HG02852 (cell line): ENCODE results near the gene EMP2.
"Not testable (repeated sequence)": the region's sequence is repeated elsewhere in the genome, so short reads cannot be mapped to it uniquely, and the experiment has no call there.

Experiments used
- ATAC-seq: cut with Tn5 transposase; IDR thresholded peaks from one replicate; pipeline ENCODE4 v1.9.1; 2021; ENCODE audit warnings: mild to moderate bottlenecking, moderate library complexity; ENCODE audit not compliant: unreplicated experiment

The EMP2 gene

DNA sequence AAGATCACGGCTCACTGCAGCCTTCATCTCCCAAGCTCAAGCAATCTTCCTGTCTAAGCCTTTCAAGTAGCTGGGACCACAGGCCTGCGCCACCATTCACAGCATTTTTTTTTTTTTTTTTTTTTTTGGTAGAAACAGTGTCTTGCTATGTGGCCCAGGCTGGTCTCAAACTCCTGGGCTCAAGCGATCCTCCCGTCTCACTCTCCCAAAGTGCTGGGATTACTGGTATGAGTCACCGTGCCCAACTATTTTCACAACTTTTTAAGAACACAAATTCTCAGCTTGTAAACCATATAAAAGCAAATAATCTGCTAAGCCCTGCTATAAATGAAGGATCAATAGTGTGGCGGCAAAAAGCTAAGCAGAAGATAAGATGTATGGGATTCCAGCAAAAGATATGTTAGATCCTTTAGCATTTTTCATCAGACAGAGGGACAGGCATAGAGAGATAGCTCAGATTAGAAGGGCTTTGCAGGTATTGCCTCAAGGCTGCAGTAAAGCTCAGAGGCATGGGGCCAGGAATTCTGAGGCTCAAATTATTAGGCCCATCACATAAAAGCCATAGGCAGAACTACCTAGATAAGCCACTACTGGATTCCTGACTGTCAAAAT is 55.1 kb downstream of the EMP2 start:
- no peak for ATAC-seq

DNA sequence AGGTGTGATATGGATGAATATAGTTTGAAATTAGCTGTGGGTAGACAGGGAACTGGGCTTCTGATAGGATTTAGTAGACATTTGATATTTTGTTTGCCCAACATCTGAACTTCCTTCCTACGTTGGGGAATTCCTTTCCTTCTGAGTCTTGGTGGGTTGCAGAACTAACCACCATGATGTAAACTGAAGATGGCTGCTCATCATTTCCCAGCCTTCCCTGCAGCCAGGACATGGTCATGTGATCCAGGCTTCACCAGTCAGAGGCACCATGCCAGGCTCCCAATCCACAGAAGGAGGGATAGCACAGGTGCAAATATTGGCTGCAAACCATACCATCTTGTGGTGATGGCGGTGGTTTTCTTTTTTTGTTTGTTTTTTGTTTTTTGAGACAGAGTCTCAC is 57.4 kb downstream of the EMP2 start:
- no peak for ATAC-seq

DNA sequence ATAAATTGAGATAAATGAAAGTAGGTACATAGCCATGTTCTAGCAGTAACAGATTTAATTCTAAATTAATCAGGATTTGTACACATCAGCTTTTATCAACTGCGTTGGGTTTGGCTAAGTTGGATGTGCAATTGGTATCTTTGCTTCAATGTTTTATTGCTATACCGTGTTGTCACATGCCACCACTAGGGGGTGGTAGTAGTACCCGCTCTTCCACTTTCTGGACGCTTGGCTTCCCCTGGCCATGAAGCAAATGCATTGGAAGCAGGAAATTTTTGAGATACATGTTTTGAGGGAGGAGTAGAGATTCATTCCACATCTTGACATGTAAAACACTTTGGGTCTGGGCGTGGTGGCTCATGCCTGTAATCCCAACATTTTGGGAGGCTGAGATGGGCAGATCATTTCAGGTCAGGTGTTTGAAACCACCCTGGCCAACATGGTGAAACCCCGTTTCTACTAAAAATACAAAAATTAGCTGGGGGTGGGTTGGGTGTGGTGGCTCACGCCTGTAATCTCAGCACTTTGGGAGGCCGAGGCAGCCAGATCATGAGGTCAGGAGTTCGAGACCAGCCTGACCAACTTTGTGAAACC is 58.6 kb downstream of the EMP2 start:
- ATAC-seq, result no peak

DNA sequence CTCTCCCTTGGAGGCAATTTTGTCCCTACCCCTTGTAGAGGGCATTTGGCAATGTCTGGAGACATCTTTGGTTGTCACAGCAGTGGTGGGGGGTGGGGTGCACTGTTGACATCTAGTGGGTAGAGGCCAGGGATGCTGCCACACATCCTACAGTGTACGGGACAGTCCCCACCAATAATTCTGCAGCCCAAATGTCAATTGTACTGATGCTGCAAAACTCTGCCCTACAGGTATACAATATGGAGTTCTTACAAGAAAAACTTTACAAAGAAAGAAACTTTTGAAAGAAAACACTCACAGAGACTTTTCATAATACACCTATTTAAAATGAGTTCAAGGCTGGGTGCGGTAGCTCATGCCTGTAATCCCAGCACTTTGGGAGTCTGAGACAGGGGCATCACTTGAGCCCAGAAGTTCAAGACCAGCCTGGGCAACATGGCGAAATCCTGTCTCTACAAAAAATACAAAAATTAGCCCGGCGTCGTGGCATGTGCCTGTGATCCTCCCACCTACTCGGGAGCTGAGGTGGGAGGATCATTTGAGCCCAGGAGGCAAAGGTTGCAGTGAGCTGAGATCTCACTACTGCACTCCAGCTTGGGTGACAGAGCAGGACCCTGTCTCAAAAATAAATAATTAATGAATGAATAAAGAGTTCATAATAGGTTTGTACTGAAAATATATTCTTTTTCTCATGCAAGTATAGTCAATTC is 59.4 kb downstream of the EMP2 start:
- ATAC-seq, result no peak

DNA sequence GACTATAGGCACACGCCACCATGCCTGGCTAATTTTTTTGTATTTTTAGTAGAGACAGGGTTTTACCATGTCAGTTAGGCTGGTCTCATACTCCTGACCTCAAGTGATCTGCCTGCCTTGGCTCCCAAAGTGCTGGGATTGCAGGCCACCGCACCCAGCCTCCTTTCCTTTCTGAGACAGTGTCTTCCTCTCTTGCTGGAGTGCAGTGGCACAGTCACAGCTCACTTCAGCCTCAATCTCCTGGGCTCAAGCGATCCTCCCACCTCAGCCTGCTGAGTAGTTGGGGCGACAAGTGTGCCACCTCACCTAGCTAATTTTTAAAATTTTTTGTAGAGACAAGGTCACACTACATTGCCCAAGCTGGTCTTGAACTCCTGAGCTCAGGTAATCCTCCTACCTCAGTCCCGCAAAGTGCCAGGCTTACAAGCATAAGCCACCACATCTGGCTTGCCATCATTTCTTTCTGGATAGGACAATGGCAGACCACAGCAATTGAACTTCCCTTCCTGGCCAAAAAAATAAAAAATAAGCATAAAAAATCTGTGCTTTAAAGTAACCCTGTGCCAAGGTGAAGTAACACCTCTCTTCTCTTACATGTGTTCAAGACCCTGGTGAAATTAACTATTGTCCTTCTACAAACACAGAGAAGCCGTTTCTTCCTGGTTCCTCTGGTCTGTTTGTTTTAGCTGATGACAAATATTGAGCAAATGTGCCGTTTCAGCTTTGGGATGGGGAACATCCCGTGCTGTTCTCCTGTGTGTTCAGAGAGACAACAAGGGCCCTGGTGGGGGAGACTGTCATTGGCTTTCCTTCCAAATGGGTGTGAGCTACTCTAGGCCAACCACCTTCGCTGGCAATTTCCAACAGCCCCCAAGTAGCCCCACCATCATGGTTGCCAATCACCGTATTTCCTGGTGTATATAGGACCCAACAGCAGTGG is 60.2 kb downstream of the EMP2 start:
- ATAC-seq, result no peak

DNA sequence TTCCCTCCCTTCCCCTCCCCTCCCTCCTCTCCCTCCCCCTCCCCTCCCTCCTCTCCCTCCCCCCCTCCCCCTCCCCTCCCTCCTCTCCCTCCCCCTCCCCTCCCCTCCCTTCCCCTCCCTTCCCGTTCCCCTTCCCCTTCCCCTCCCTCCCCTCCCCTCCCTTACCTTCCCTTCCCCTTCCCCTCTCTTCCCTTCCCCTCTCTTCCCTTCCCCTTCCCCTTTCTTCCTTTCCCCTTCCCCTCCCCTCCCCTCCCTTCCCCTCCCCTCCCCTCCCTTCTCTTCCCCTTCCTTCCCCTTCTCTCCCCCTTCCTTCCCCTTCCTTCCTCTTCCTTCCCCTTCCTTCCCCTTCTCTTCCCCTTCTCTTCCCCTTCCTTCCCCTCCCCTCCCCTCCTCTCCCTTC is 61.1 kb downstream of the EMP2 start:
- no peak for ATAC-seq

DNA sequence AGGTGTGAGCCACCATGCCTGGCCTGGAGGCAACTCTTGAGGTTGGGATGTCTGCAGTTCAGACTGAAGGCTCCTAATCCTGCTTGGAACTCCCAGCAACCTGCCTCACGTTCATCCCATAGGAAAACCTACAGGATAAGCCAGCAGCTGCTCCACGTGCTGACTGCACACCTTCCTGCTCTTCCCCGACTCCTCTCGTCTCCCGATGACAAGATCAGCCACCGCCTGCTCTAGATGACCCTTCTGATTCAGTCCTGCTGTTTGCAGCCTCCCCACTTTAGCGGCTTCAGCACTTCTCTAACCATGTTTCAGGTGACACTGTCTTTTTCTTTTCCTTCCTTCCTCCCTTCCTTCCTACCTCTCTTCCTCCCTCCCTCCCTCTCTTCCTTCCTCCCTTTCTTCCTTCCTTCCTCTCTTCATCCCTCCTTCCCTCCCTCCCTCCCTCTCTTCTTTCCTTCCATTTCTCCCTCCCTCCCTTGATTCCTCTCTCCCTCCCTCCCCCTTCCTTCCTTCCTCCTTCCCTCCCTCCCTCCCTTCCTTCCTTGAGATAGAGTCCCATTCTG is 61.8 kb downstream of the EMP2 start:
- ATAC-seq, result no peak

DNA sequence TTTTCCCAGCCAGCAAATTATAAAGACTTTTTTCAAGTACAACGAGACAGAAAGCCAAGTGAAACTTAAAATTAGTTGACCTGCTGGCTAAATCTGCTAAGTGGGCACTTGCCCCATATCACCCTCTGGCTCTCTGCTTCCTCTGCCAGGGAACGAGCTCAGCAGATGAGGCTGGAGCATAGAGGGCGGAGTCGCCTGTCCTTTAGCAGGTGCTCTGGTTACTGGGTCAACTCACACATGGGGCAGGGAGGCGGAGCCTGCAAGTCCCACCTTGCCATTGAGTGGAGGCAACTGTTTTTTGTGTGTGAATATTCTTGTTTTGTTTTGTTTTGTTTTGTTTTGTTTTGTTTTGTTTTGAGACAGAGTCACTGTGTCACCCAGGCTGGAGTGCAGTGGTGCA is 62.5 kb downstream of the EMP2 start:
- ATAC-seq, result no peak

DNA sequence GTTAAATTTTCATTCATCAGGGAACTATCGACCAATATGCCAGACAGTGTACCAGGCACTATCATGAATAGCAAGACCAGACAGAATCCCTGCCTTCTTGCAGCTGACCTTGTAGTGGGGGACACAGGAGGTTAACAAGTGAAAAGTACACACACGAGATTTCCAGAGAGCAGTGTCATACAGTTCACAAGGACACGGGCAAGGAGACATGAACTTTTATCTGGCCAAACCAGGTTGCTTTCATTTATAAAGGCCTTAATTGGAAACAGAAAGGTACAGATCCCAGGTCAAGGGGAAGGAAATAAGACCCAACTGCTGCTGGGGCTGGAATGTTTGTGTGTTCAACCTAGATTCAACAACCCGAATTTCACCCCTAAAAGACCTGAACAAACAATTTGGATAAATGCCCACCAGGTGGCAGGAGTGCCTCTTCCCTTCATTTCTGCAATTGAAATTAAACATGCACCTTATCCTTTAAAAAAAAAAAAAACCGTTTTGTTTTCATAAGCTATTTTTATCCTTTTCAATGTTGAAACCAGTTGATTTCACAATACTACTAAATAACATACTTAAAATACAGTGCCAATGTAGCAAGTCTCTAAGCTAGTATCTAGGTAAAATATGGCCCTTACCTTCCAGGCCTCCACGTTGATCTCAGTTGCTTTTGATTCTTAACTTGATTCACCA is 65.9 kb downstream of the EMP2 start:
- no peak for ATAC-seq

DNA sequence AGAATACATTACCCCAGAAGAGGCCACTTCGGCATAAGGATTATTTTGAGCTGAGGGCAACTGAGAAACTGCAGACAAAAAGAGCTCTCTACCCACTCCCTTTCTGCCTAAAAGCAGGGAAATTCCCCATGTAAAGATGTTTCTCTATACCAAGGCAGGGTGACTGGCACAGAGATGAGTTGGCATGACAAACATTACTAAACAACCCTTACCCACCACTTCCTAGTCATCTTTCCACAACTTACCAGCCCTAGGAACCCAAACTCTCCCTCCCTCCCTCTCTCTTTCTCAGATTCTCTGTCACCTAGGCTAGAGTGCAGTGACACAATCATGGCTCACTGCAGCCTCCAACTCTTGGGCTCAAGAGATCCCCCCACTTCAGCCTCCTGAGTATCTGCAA is 68.6 kb downstream of the EMP2 start:
- no peak for ATAC-seq

DNA sequence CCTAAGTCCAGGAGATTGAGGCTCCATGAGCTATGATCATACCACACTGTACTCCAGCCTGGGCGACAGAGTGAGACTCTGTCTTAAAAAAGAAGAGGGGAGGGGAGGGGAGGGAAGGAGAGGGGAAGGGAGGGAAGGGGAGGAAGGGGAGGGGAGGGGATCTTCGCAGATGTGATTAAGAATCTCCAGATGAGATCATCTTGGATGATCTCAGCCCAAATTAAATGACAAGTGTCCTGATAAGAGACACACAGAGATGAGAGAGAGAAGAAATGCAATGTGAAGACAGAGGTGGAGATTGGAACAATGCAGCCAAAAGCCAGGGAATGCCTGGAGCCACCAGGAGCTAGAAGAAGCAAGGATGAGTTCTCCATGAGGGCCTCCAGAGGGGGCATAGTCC is 70.1 kb downstream of the EMP2 start:
- no peak for ATAC-seq

DNA sequence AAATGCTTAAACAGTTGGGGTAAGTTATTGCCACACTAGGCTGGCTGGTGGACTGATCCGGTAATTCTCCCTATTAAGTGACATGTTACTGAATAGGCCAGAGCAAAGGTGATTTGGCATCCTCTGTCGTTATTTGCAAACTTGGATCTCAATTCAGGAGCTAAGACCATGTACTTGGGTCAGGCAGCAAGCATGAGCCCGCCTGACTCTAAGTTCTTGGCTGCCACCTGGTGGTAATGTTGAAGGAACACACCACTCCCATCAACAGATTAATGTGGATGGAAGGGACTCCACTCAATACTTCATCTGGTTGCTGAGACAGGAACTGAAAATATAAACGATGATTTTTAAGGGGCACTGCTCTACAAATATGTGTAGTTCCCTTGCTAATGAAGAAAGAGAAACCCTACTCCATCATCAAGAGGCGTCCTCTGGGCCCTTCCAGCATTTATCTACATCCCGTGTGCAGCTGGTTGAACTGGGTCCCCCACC is 70.8 kb downstream of the EMP2 start:
- peak; percentile 86 for ATAC-seq

DNA sequence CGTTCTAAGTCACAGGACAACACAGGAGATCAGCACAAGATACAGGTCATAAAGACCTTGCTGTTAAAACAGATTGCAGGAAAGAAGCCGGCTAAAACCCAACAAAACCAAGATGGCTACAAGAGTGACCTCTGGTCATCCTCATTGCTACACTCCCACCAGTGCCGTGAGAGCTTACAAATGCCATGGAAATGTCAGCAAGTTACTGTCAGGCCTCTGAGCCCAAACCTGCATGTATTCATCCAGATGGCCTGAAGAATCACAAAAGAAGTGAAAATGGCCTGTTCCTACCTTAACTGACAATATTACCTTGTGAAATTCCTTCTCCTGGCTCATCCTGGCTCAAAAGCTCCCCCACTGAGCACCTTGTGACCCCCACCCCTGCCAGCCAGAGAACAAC is 75.1 kb downstream of the EMP2 start:
- not testable (repeated sequence) for ATAC-seq

DNA sequence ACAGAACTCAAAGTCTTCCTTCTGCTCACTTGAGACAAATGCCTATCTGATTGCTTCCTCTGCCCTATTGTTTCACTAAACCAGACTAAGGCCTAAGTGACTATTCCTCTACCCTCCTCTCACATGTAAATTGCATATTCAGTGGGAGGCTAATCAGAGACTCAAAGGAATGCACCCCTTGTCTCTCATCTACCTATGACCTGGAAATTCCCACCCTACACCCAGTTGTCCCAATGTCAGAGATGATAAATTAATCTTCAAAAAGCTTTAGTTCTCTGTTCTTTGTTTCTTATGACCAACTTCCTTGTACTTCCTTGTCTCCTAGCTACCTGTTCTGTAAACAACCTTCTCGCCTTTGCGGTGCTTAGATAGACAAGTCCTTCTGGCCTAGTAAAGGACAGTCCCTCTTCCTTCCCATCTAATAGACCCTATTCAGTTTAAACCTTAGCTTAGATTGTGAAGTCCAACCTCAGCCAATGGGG is 76.0 kb downstream of the EMP2 start:
- ATAC-seq, result no peak

DNA sequence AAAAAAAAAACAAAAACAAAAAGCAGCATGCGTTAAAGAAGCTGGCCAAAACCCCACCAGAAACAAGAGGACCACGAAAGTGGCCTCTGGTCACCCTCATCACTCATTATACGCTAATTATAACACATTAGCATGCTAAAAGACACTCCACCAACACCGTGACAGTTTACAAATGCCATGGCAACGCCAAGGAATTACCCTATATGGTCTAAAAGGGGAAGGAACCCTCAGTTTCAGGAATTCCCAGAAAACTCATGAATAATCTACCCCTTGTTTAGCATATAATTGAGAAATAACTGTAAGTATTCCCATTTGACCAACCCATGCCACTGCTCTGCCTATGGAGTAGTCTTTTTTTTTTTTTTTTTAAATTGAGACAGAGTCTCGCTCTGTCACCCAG is 77.6 kb downstream of the EMP2 start:
- no peak for ATAC-seq

DNA sequence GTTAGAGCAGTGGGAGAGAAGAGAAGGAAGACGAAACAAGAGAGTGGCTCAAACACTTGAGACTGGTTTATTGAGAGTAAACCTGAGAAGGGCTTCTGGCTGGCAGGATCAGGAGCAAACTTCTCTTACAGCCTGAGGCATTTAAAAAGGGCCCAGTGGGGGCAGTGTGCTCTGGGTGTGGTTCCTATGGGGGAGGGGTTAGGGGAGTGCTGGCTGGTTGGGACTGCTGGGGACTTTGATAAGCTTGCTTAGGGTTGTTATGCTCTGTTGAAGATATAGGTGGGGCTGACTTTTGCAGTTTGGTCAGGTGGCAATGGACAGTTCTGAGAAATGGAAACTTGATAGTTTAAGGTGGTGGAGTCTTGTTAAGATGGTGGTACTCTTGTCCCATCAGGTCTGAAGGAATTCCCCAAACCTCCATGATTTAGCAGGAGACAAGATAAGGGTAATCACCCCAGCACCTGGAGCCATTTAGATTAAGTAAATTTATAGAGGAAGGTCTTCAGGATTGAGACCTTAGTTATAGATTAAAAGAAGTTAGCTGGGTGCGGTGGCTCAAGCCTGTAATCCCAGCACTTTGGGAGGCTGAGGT is 79.3 kb downstream of the EMP2 start:
- ATAC-seq, result no peak

DNA sequence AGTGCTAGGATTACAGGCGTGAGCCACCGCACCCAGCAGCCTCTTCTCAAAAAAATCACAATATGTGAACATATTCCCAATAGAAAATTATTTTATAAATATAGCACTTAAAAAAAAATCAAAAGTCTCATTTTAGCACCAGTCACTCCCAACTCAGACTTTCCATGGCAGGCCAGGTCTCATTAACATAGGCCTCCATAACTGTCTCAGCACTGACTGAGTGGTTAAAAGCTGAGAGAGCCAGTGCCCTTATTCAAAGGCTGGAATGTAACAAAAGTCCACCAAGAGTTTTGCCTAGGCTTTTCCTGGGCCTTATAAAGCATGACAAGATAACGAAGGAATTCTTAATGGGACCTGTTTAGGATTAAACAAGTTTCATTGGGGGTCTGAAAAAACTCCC is 79.8 kb downstream of the EMP2 start:
- no peak for ATAC-seq

DNA sequence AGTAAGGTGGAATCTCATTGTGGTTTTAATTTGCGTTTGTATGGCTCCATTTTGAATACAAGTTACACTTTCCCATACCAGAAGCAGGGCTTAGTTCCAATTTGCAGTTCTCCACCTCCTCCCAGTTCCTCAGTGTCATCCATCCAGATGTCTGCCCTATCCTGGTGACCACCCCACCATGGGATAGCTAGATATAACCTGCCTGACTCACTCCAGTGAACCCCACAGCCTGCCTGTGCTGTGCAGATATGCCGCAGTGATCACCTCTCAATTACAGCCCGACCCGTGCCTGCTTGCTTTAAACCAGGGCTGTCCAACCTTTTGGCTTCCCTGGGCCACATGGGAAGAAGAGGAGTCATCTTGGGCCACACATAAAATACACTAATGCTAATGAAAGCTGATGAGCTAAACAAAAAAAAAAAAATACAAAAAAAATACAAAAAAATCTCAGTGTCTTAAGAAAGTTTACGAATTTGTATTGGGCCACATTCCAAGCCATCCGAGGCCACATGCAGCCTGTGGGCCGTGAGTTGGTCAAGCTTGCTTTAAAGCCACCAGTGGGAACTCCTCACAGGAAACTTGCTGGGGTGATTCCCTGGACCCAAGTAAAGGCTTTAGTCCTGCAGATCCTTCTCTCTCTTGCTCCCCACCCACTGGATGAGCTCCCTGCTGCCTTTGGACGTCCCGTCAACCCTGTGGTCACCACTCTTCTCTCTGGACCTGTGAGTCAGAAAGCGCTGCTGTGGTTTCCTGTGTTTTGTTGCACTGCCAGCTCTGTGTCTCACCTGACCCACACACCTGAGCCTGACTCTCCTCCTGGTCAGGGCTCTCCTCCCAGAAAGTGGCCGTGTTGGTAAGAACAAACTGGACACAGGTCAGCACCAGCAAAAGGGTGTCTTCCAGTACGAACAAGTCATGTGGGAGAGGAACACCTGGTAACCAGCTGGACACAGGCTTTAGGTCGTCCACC is 83.0 kb downstream of the EMP2 start:
- ATAC-seq, result no peak

DNA sequence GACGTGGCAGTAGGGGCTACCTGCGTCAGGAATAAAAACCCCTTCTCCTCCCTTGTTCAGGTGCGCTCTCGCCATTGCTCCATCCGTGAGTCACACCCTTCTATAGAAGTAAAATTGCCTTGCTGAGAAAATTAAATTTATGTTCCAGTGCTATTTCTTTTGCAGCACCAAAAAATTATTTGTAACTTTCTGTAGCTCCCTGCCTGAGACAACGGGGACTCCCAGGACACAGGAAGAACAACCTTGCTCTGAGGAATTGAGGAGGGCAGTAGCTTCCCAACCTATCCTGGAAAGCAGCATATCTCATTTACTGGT is 85.4 kb downstream of the EMP2 start:
- ATAC-seq, result no peak
